Transverse colon (tissue), 4 donors: Measurements from ENCODE around the gene AKR1B15. TPM values are rescaled to one million over a fixed set of nuclear protein-coding genes. Genes with fewer than 3 reads are reported as not detected.

Source experiments
- DNase-seq: peaks from one replicate; pipeline ENCODE4 v3.0.0-alpha.2; 2019
- H3K27ac ChIP-seq, 4 donors: fragments of 200-600 bp; sonication (generic); 2 replicates each; pipeline ENCODE4 v1.5.1; 2016 to 2018; ENCODE audit warnings: inconsistent platforms in 4 of 4
- H3K27me3 ChIP-seq: fragments of 200-600 bp; sonication (generic); 2 replicates; pipeline ENCODE4 v1.5.1; 2017; ENCODE audit warnings: inconsistent platforms
- H3K36me3 ChIP-seq, 4 donors: fragments of 200-600 bp; sonication (generic); 2 replicates each; pipeline ENCODE4 v1.5.1; 2017 to 2019; ENCODE audit warnings: inconsistent platforms in 4 of 4
- H3K4me1 ChIP-seq, 4 donors: fragments of 200-600 bp; sonication (generic); 2 replicates each; pipeline ENCODE4 v1.5.1; 2017 to 2020; ENCODE audit warnings: inconsistent platforms in 4 of 4
- H3K4me3 ChIP-seq, 4 donors: fragments of 200-600 bp; sonication (generic); 1 replicate in 1 of 4; 2 replicates in 3 of 4; pipeline versions ENCODE4 v1.5.1 to v1.6.1; 2017 to 2019; ENCODE audit warnings: inconsistent platforms in 4 of 4
- H3K9me3 ChIP-seq, 2 donors: fragments of 200-600 bp; sonication (generic); 2 replicates each; pipeline ENCODE4 v1.5.1; 2017 to 2019; ENCODE audit warnings: inconsistent platforms in 2 of 2
- EP300 ChIP-seq: sonication (generic); formaldehyde crosslinking; IDR thresholded peaks from one replicate; pipeline ENCODE4 v1.6.1; 2017; ENCODE audit warnings: antibody characterized with exemption, low read depth
- POLR2A ChIP-seq: fragments of 450-650 bp; IDR thresholded peaks from one replicate; pipeline ENCODE4 v1.6.1; 2016; ENCODE audit warnings: antibody characterized with exemption, mild to moderate bottlenecking, moderate library complexity
- POLR2AphosphoS5 ChIP-seq, 3 donors: sonication (generic); formaldehyde crosslinking; IDR thresholded peaks; one replicate each; pipeline ENCODE4 v1.6.1; 2016; ENCODE audit warnings: antibody characterized with exemption in 3 of 3
- WGBS, 2 donors: methylation state at CpG; one replicate each; pipeline ENCODE4 v1.1.5; 2018; ENCODE audit warnings: low coverage in 1 of 2; 5-methylcytosine and 5-hydroxymethylcytosine counted together
- in situ Hi-C, 4 donors: fragments of 200-750 bp; cut with MboI; loops; one replicate each; pipeline versions ENCODE4 v1.15.0 to v1.15.1; 2017; ENCODE audit warnings: low sequenced_read_pairs in 3 of 4, low pct_ligation_motif_present in 1 of 4, low pct_unique_long_range_greater_than_20kb in 1 of 4
- intact Hi-C: fragments of 100-400 bp; cut with DNase I; formaldehyde crosslinking; loops from one replicate; pipeline ENCODE4 v1.15.1; 2023; ENCODE audit warnings: low total_unique reads
- total RNA-seq, 4 donors: library from RNA; depleted of rRNA; stranded (reverse); fragments of >200 nt; gene quantifications; one replicate each; pipeline ENCODE4 v1.1.0, GENCODE V29; 2016
- TF ChIP-seq, protein P1 (sequence below), 5 experiments: fragments of 200-600 bp in 3 of 5; fragments of 450-650 bp in 2 of 5; sonication (generic) in 3 of 5; IDR thresholded peaks; 1 replicate in 2 of 5; 2 replicates in 3 of 5; pipeline ENCODE4 v1.5.1; 2016 to 2017; ENCODE audit warnings: antibody characterized with exemption in 5 of 5, inconsistent platforms in 3 of 5, mild to moderate bottlenecking in 2 of 5, moderate library complexity in 1 of 5

Gene AKR1B15
- total RNA-seq, 4 donors from 2014 or later: 0.48 TPM; not detected in 3

GRCh38 chr7:134611611-134612151 lies 62.8 kb downstream of the AKR1B15 start:
- in situ Hi-C loops: no loop called here
- 87 to 90% methylated on average over 6 of the region's 6 CpGs for WGBS, 2 donors
- Histone ChIP-seq H3K4me1 (no peaks in the 10 kb centered on the region), H3K27ac (no peak overlapping the region), H3K27me3 (peaks cover 5% of the 10 kb centered on the region), H3K4me3 (no peak overlapping the region), H3K9me3 (no peaks in the 10 kb centered on the region), H3K36me3 (no peaks in the 10 kb centered on the region)
- TF ChIP-seq POLR2A: no peak
- TF ChIP-seq, protein P1, sequence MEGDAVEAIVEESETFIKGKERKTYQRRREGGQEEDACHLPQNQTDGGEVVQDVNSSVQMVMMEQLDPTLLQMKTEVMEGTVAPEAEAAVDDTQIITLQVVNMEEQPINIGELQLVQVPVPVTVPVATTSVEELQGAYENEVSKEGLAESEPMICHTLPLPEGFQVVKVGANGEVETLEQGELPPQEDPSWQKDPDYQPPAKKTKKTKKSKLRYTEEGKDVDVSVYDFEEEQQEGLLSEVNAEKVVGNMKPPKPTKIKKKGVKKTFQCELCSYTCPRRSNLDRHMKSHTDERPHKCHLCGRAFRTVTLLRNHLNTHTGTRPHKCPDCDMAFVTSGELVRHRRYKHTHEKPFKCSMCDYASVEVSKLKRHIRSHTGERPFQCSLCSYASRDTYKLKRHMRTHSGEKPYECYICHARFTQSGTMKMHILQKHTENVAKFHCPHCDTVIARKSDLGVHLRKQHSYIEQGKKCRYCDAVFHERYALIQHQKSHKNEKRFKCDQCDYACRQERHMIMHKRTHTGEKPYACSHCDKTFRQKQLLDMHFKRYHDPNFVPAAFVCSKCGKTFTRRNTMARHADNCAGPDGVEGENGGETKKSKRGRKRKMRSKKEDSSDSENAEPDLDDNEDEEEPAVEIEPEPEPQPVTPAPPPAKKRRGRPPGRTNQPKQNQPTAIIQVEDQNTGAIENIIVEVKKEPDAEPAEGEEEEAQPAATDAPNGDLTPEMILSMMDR (IDR thresholded peaks at IDR 0.05): no peak
- DNase-seq: no peak
- intact Hi-C loops: no loop called here

DNA sequence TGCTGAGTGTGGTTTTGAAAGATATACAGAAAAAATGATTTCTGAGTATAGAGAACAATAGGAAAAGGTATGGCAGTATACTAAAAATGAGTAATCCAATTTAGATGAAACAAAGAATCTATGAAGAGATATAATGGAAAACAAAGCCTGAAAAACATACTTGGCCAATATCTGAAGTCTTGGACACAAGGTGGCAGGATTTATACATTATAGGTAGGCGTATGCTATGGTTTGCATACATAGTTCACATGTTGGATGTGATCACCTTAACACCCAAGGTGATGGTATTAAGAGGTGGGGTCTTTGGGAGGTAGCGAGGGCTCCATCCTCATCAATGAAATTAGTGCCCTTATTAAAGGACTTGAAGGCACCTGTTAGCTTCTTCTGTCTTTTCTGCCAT lies 63.3 kb downstream of the AKR1B15 start:
- in situ Hi-C loops (no loop called here), intact Hi-C loops (no loop called here)
- Histone ChIP-seq H3K27ac (no peak overlapping the region), H3K27me3 (peaks cover under 1% of the 10 kb centered on the region), H3K4me3 (no peak overlapping the region), H3K9me3 (no peaks in the 10 kb centered on the region), H3K36me3 (no peaks in the 10 kb centered on the region), H3K4me1 (no peaks in the 10 kb centered on the region)
- no peak for DNase-seq
- no peak for TF ChIP-seq EP300
- no peak for TF ChIP-seq POLR2A
- TF ChIP-seq POLR2AphosphoS5 (IDR thresholded peaks at IDR 0.05): no peak
- TF ChIP-seq, protein P1 (IDR thresholded peaks at IDR 0.05): no peak
- WGBS, 2 donors: 65 to 76% methylated on average over 2 of the region's 2 CpGs

DNA sequence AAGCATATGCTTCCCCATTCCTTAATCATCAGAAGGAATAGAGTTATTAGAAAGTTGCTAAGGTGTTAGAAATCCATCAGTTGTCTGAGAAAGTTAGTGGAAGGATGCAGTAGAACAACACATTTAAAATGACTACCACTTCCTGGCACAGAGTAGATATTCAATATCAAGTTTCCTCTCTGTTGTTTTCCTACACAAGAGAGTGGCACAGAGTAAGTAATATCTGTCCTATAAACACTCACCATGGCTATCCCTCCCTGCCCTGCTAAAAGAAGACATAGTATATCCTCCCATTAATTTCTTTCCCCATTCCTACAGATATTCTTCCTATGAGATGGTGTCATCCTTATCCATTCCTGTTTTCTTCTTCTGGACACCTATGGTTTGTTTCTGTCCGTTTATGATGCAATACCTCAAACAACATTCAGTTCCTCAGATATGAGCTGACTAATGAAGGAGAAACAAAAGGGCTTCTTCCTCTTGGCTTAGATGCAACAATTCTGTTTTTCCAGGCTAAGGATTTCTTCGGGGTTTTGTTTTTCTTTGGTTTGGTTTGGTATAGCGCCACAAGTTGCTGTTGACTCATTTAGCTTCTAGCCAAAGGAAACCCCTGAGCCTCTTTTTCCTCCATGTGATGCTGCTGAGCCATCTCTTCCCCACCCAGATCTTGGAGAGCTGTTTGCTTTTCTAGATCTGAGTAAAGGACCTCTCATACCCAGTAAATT lies 64.9 kb downstream of the AKR1B15 start:
- 24 to 28% methylated on average over 3 of the region's 3 CpGs for WGBS, 2 donors
- H3K27me3 ChIP-seq: no peaks in the 10 kb centered on the region
- no peak overlapping the region for H3K27ac ChIP-seq
- DNase-seq: no peak
- TF ChIP-seq POLR2A (no peak), EP300 (no peak), POLR2AphosphoS5 (IDR thresholded peaks at IDR 0.05) (no peak)
- TF ChIP-seq, protein P1 (IDR thresholded peaks at IDR 0.05): no peak
- in situ Hi-C loops (no loop called here), intact Hi-C loops (no loop called here)
- no peaks in the 10 kb centered on the region for H3K9me3 ChIP-seq
- H3K4me3 ChIP-seq: no peak overlapping the region
- H3K36me3 ChIP-seq: no peaks in the 10 kb centered on the region
- no peaks in the 10 kb centered on the region for H3K4me1 ChIP-seq

DNA sequence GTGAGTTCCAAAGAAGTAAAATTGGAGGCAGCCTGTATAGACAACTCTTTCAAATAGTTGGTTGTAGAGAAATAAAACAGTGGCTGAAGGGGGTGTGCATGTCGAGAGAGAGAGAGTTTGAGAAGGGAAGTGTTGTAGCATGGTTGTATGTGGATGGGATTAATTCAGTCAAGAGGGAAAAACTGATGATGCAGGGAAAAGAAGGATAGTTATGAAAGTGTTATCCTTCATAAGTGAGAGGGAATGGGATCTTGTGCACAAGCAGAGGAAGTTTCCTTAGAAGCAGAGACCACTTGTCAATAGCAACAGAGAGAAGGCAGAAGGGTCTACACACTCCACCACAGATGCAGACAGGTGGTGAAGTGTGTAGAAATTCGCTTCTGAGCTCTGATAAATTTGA lies 67.7 kb downstream of the AKR1B15 start:
- Histone ChIP-seq H3K27ac (no peak overlapping the region), H3K4me3 (no peak overlapping the region), H3K36me3 (no peaks in the 10 kb centered on the region), H3K27me3 (no peaks in the 10 kb centered on the region), H3K4me1 (no peaks in the 10 kb centered on the region), H3K9me3 (no peaks in the 10 kb centered on the region)
- DNase-seq: no peak
- 80 to 86% methylated on average over 2 of the region's 2 CpGs for WGBS, 2 donors
- in situ Hi-C loops (no loop called here), intact Hi-C loops (no loop called here)
- TF ChIP-seq POLR2AphosphoS5 (IDR thresholded peaks at IDR 0.05) (no peak), POLR2A (no peak), EP300 (no peak)
- TF ChIP-seq, protein P1 (IDR thresholded peaks at IDR 0.05): no peak
